Esophagus muscularis mucosa (tissue), 4 donors: ENCODE measurements around the gene ARPC5L. TPM values are rescaled to one million over a fixed set of nuclear protein-coding genes. Genes with fewer than 3 reads are reported as not detected.

Experiments
- DNase-seq: peaks from one replicate; pipeline ENCODE4 v3.0.0-alpha.2; 2017; ENCODE audit errors: extremely low spot score
- H3K27ac ChIP-seq, 4 donors: fragments of 200-600 bp; sonication (generic); replicated peaks in 1 of 4; 1 replicate in 3 of 4; 2 replicates in 1 of 4; pipeline ENCODE4 v1.5.1; 2016 to 2019; ENCODE audit warnings: mild to moderate bottlenecking in 1 of 4
- H3K27me3 ChIP-seq, 4 donors: fragments of 200-600 bp; sonication (generic); one replicate each; pipeline versions ENCODE4 v1.5.1 to v1.6.0; 2016 to 2019
- H3K36me3 ChIP-seq, 4 donors: fragments of 200-600 bp; sonication (generic); one replicate each; pipeline ENCODE4 v1.5.1; 2016 to 2019
- H3K4me1 ChIP-seq, 4 donors: fragments of 200-600 bp; sonication (generic); one replicate each; pipeline ENCODE4 v1.5.1; 2016 to 2019
- H3K4me3 ChIP-seq, 4 donors: fragments of 200-600 bp; sonication (generic); 1 replicate in 2 of 4; 2 replicates in 2 of 4; pipeline ENCODE4 v1.5.1; 2016 to 2019; ENCODE audit warnings: mild to moderate bottlenecking in 4 of 4, moderate library complexity in 1 of 4
- H3K9me3 ChIP-seq, 4 donors: fragments of 200-600 bp; sonication (generic); 1 replicate in 3 of 4; 2 replicates in 1 of 4; pipeline ENCODE4 v1.5.1; 2016 to 2019
- EP300 ChIP-seq: sonication (generic); formaldehyde crosslinking; IDR thresholded peaks from one replicate; pipeline ENCODE4 v1.6.1; 2017; ENCODE audit warnings: antibody characterized with exemption
- POLR2A ChIP-seq: fragments of 450-650 bp; IDR thresholded peaks from one replicate; pipeline ENCODE4 v1.6.1; 2017; ENCODE audit warnings: antibody characterized with exemption, moderate library complexity, mild to moderate bottlenecking, low read depth
- POLR2AphosphoS5 ChIP-seq, 2 donors: sonication (generic); formaldehyde crosslinking; IDR thresholded peaks; one replicate each; pipeline ENCODE4 v1.6.1; 2017; ENCODE audit warnings: antibody characterized with exemption in 2 of 2
- WGBS: methylation state at CpG from one replicate; pipeline ENCODE4 v1.1.5; 2018; 5-methylcytosine and 5-hydroxymethylcytosine counted together
- intact Hi-C: fragments of 100-400 bp; cut with DNase I; formaldehyde crosslinking; loops from one replicate; pipeline ENCODE4 v1.15.1; 2023
- total RNA-seq, 4 donors: library from RNA; depleted of rRNA; stranded (reverse); fragments of >200 nt; gene quantifications; one replicate each; pipeline versions ENCODE4 v1.1.0 to v1.2.1, GENCODE V29; 2016
- TF ChIP-seq, protein P1 (sequence below), 3 experiments: fragments of 200-600 bp in 2 of 3; fragments of 450-650 bp in 1 of 3; sonication (generic) in 2 of 3; IDR thresholded peaks; one replicate each; pipeline ENCODE4 v1.5.1; 2017 to 2019; ENCODE audit warnings: antibody characterized with exemption in 3 of 3, mild to moderate bottlenecking in 2 of 3, moderate library complexity in 1 of 3

Gene ARPC5L
- total RNA-seq, 4 donors from 2014 or later: 23.3 to 28.2 (median 26.7) TPM

- intact Hi-C loops: loop anchor here (10.0 kb wide), 1 partner anchor 289 kb away; the partner anchor contains the start of gene SCAI
Measured at GRCh38 chr9:124855944-124856765, 5.8 kb upstream of the ARPC5L start.

GRCh38 chr9:124857533-124858162 is 4.3 kb upstream of the ARPC5L start:
- no peak for DNase-seq
- intact Hi-C loops: loop anchor here (10.0 kb wide), 1 partner anchor 287 kb away; the partner anchor contains the start of gene SCAI
- Histone ChIP-seq H3K27me3 (no peaks in the 10 kb centered on the region), H3K36me3 (peaks cover 35 to 55% (median 48%) of the 10 kb centered on the region in 4 donors), H3K4me3 (no peak overlapping the region), H3K4me1 (peaks cover 28 to 47% (median 42%) of the 10 kb centered on the region in 4 donors), H3K27ac (no peak overlapping the region), H3K9me3 (no peaks in the 10 kb centered on the region)
- TF ChIP-seq POLR2AphosphoS5 (IDR thresholded peaks at IDR 0.05): no peak
- no peak for TF ChIP-seq POLR2A
- no peak for TF ChIP-seq EP300
- TF ChIP-seq, protein P1, sequence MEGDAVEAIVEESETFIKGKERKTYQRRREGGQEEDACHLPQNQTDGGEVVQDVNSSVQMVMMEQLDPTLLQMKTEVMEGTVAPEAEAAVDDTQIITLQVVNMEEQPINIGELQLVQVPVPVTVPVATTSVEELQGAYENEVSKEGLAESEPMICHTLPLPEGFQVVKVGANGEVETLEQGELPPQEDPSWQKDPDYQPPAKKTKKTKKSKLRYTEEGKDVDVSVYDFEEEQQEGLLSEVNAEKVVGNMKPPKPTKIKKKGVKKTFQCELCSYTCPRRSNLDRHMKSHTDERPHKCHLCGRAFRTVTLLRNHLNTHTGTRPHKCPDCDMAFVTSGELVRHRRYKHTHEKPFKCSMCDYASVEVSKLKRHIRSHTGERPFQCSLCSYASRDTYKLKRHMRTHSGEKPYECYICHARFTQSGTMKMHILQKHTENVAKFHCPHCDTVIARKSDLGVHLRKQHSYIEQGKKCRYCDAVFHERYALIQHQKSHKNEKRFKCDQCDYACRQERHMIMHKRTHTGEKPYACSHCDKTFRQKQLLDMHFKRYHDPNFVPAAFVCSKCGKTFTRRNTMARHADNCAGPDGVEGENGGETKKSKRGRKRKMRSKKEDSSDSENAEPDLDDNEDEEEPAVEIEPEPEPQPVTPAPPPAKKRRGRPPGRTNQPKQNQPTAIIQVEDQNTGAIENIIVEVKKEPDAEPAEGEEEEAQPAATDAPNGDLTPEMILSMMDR (IDR thresholded peaks at IDR 0.05): no peak
- no CpG with 5 or more reads among the region's 24 CpGs for WGBS

More at GRCh38 chr9:124855944-124856765, 5.8 kb upstream of the ARPC5L start:
- Histone ChIP-seq H3K4me1 (peaks cover 38 to 51% (median 46%) of the 10 kb centered on the region in 4 donors), H3K9me3 (no peaks in the 10 kb centered on the region), H3K36me3 (peaks cover 35 to 55% (median 48%) of the 10 kb centered on the region in 4 donors), H3K4me3 (no peak overlapping the region), H3K27ac (no peak overlapping the region), H3K27me3 (no peaks in the 10 kb centered on the region)
- DNase-seq: no peak
- 50% methylated on average over 4 of the region's 16 CpGs for WGBS
- TF ChIP-seq, protein P1 (IDR thresholded peaks at IDR 0.05): peak in 2 of 3 experiments; percentile 9 to 27
- TF ChIP-seq POLR2A (no peak), POLR2AphosphoS5 (IDR thresholded peaks at IDR 0.05) (peak in 1 of 2 donors; percentile 3)

DNA sequence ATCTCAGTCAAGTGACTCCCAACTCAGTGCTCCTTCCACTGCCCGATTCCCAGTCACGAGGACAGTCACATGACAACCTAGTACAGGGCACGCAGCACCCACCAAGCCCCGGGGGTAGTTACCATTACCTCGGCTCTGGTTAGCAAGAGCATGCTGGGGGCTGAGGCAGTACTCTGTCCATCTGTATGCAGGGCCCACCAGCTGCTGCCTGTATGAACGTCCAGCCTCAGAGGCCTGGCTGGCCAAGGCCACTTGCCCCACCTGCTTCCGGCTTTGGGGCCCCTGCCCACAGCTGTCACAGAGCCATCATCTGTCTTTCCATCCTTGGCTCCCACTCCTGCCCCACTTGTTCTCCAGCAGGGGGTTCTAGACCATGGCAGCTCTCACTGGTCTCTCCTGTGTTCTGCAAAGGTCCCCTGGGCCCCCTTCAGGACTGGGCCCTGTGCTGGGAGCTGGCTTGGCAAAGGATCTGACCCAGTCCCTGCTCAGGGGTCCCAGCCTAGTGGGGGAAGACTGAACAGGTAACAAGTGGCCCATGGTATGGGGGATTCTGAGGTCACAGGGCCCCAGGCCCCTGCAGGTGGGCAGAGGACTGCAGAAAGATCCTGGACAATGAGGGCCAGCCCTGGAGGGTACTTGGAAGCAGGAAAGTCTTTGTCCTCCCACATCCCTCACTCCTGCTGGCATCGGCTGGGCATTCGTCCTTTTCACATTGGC is 3.4 kb upstream of the ARPC5L start:
- no peaks in the 10 kb centered on the region for H3K9me3 ChIP-seq
- peaks cover 24 to 42% (median 39%) of the 10 kb centered on the region in 4 donors for H3K4me1 ChIP-seq
- TF ChIP-seq EP300: no peak
- 65% methylated on average over 4 of the region's 9 CpGs for WGBS
- no peak for DNase-seq
- no peaks in the 10 kb centered on the region for H3K27me3 ChIP-seq
- intact Hi-C loops: loop anchor here (10.0 kb wide), 1 partner anchor 286 kb away; the partner anchor contains the start of gene SCAI
- H3K27ac ChIP-seq: no peak overlapping the region
- no peak overlapping the region for H3K4me3 ChIP-seq
- peaks cover 35 to 55% (median 48%) of the 10 kb centered on the region in 4 donors for H3K36me3 ChIP-seq

- intact Hi-C loops: loop anchor here (10.0 kb wide), 2 partner anchors 285 to 335 kb away; partner anchors contain the start of gene SCAI
- H3K27me3 ChIP-seq: no peaks in the 10 kb centered on the region
- peak overlapping the region in 3 of 4 donors; percentile 66 to 83 (median 75) for H3K4me3 ChIP-seq
- peak overlapping the region in 2 of 4 donors; percentile 84 to 89 for H3K27ac ChIP-seq
- H3K4me1 ChIP-seq: peaks cover 24 to 41% (median 36%) of the 10 kb centered on the region in 4 donors
- TF ChIP-seq, protein P1 (IDR thresholded peaks at IDR 0.05): no peak
- TF ChIP-seq POLR2A (no peak), POLR2AphosphoS5 (IDR thresholded peaks at IDR 0.05) (no peak)
- DNase-seq: no peak
- peaks cover 35 to 55% (median 48%) of the 10 kb centered on the region in 4 donors for H3K36me3 ChIP-seq
- 62% methylated on average over 9 of the region's 10 CpGs for WGBS
- no peaks in the 10 kb centered on the region for H3K9me3 ChIP-seq
Measured at GRCh38 chr9:124859803-124860581, 1.9 kb upstream of the ARPC5L start.
